Breast epithelium (tissue), 4 donors: Measurements from ENCODE around the gene LEMD3. TPM values are rescaled to one million over a fixed set of nuclear protein-coding genes. Genes with fewer than 3 reads are reported as not detected.

Experiments used
- DNase-seq, 2 donors: peaks; one replicate each; pipeline ENCODE4 v3.0.0-alpha.2; 2019; ENCODE audit warnings: low spot score in 2 of 2
- H3K27ac ChIP-seq, 2 donors: fragments of 200-600 bp; sonication (generic) in 1 of 2; one replicate each; pipeline ENCODE4 v1.5.1; 2016 to 2019; ENCODE audit warnings: mild to moderate bottlenecking in 1 of 2
- H3K27me3 ChIP-seq, 2 donors: fragments of 200-600 bp; sonication (generic) in 1 of 2; one replicate each; pipeline versions ENCODE4 v1.5.1 to v1.6.0; 2017 to 2019; ENCODE audit warnings: control low read depth in 1 of 2, mild to moderate bottlenecking in 1 of 2
- H3K36me3 ChIP-seq: fragments of 200-600 bp; one replicate; pipeline ENCODE4 v1.5.1; 2019
- H3K4me1 ChIP-seq, 2 donors: fragments of 200-600 bp; sonication (generic); one replicate each; pipeline ENCODE4 v1.5.1; 2016 to 2019; ENCODE audit warnings: control low read depth in 1 of 2
- H3K4me3 ChIP-seq, 3 donors: fragments of 200-600 bp; sonication (generic); 1 replicate in 2 of 3; 2 replicates in 1 of 3; pipeline ENCODE4 v1.5.1; 2016 to 2019; ENCODE audit warnings: mild to moderate bottlenecking in 3 of 3, moderate library complexity in 2 of 3
- H3K9me3 ChIP-seq, 2 donors: fragments of 200-600 bp; sonication (generic) in 1 of 2; one replicate each; pipeline ENCODE4 v1.5.1; 2016 to 2019; ENCODE audit warnings: control low read depth in 1 of 2
- CTCF ChIP-seq, 3 donors: fragments of 450-650 bp; IDR thresholded peaks; one replicate each; pipeline ENCODE4 v1.5.1; 2016 to 2017; ENCODE audit warnings: antibody characterized with exemption in 3 of 3, mild to moderate bottlenecking in 3 of 3, moderate library complexity in 3 of 3
- POLR2A ChIP-seq: fragments of 450-650 bp; IDR thresholded peaks from one replicate; pipeline ENCODE4 v1.6.1; 2016; ENCODE audit warnings: antibody characterized with exemption, mild to moderate bottlenecking, moderate library complexity
- POLR2AphosphoS5 ChIP-seq, 3 donors: sonication (generic); formaldehyde crosslinking; IDR thresholded peaks; one replicate each; pipeline ENCODE4 v1.6.1; 2017; ENCODE audit warnings: antibody characterized with exemption in 3 of 3
- intact Hi-C: fragments of 100-400 bp; cut with DNase I; formaldehyde crosslinking; loops from one replicate; pipeline ENCODE4 v1.15.1; 2023; ENCODE audit warnings: low total_unique reads
- total RNA-seq, 3 donors: library from RNA; depleted of rRNA; stranded (reverse); fragments of >200 nt; gene quantifications; one replicate each; pipeline ENCODE4 v1.1.0, GENCODE V29; 2016

Gene LEMD3
- total RNA-seq, 3 donors from 2014 or later, result 31.0 to 69.4 (median 36.4) TPM

DNA sequence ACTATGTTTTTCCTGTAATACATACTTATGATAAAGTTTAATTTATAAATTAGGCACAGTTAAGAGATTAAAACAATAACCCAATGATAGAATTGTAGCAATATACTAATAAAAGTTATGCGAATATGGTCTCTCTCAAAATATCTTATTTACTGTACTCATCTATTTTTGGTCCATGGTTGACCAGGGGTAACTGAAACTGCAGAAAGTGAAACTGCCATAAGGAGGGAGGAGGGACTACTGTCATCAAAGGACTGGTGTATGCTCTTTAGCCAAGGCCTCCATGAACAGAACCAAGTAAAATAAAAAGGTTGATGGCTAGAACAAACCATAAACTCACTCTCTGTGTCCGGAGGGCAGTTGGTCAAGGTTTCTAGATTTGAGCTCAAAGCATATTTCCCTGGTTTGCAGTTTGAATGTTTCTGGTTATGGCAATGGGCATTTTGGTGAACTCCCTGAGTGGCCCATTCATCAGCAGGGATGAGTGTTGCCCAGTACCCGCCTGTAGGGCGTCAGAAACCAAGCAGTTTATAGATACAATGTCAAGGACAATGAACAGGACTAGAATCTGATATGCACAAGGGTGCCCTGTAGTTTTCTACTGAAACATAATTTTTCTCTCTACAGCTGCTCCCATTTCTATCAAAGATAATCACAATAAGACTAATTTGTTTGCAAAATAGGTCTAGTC is 19.8 kb downstream of the LEMD3 start:
- H3K4me1 ChIP-seq, result no peaks in the 10 kb centered on the region
- no peaks in the 10 kb centered on the region for H3K27me3 ChIP-seq
- H3K4me3 ChIP-seq, result no peak overlapping the region
- H3K27ac ChIP-seq, result no peak overlapping the region
- H3K36me3 ChIP-seq, result no peaks in the 10 kb centered on the region
- no peaks in the 10 kb centered on the region for H3K9me3 ChIP-seq
- intact Hi-C loops, result no loop called here
- DNase-seq, result no peak
- no peak for TF ChIP-seq POLR2AphosphoS5 (IDR thresholded peaks at IDR 0.05)
- TF ChIP-seq CTCF (IDR thresholded peaks at IDR 0.05), result no peak
- no peak for TF ChIP-seq POLR2A

GRCh38 chr12:65192963-65193516 is 23.7 kb downstream of the LEMD3 start:
- no peak overlapping the region for H3K4me3 ChIP-seq
- H3K9me3 ChIP-seq, result peaks cover 4% of the 10 kb centered on the region in 2 donors
- H3K27me3 ChIP-seq, result no peaks in the 10 kb centered on the region
- H3K36me3 ChIP-seq, result no peaks in the 10 kb centered on the region
- intact Hi-C loops, result no loop called here
- H3K4me1 ChIP-seq, result no peaks in the 10 kb centered on the region
- TF ChIP-seq CTCF (IDR thresholded peaks at IDR 0.05) (no peak), POLR2A (no peak), POLR2AphosphoS5 (IDR thresholded peaks at IDR 0.05) (no peak)
- DNase-seq, result no peak
- no peak overlapping the region for H3K27ac ChIP-seq

GRCh38 chr12:65194949-65195348 is 25.6 kb downstream of the LEMD3 start:
- DNase-seq, result no peak
- H3K27ac ChIP-seq, result no peak overlapping the region
- no peaks in the 10 kb centered on the region for H3K36me3 ChIP-seq
- H3K4me1 ChIP-seq, result no peaks in the 10 kb centered on the region
- no peak overlapping the region for H3K4me3 ChIP-seq
- H3K27me3 ChIP-seq, result no peaks in the 10 kb centered on the region
- intact Hi-C loops, result no loop called here
- peaks cover 4% of the 10 kb centered on the region in 2 donors for H3K9me3 ChIP-seq
- TF ChIP-seq CTCF (IDR thresholded peaks at IDR 0.05) (no peak), POLR2AphosphoS5 (IDR thresholded peaks at IDR 0.05) (no peak), POLR2A (no peak)

DNA sequence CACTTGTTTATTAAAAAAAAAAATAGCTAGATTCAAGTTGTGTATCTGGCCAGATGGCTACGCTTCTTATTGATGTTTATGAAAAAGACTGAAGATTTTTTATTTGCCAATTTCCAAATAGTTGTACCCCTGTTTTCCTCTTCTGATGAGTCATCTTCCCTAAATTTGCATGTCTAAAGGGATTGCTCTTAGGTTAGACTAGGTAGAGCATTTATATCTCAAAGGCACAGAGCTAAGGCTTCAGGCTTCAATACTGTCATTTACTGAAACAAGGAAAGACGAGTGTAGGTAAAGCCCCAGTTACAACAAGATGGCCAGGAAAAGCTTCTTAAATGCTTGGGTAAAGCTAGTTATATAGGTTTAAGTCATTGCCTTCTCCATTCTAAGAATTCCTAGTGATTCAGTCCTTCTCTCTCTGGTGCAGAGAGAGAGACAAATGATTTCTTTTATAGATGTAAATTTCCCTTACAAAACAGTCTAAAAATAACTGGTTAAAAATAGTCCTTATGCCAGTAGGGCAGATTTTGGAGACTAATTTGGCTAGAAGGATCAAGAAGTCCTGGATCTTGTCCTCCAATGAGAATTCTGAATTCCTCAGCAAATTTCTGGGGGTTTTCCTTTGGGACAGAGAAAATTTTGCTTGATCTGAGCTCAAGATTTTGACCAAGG is 26.1 kb downstream of the LEMD3 start:
- Histone ChIP-seq H3K9me3 (peaks cover 4% of the 10 kb centered on the region in 2 donors), H3K27ac (no peak overlapping the region), H3K27me3 (no peaks in the 10 kb centered on the region), H3K4me1 (no peaks in the 10 kb centered on the region), H3K36me3 (no peaks in the 10 kb centered on the region), H3K4me3 (no peak overlapping the region)
- TF ChIP-seq POLR2A, result no peak
- no peak for TF ChIP-seq POLR2AphosphoS5 (IDR thresholded peaks at IDR 0.05)
- TF ChIP-seq CTCF (IDR thresholded peaks at IDR 0.05), result no peak
- DNase-seq, result no peak
- intact Hi-C loops, result no loop called here
